Measurements from ENCODE around the gene NUP153. TPM values are rescaled to one million over a fixed set of nuclear protein-coding genes. Genes with fewer than 3 reads are reported as not detected.

The NUP153 gene
- total and polyA plus RNA-seq, 10 of the 15 experiments (the other 5 are each of a cell fraction or from before 2014, with no cell fraction given): 13.9 to 77.7 (median 56.2) TPM

DNA sequence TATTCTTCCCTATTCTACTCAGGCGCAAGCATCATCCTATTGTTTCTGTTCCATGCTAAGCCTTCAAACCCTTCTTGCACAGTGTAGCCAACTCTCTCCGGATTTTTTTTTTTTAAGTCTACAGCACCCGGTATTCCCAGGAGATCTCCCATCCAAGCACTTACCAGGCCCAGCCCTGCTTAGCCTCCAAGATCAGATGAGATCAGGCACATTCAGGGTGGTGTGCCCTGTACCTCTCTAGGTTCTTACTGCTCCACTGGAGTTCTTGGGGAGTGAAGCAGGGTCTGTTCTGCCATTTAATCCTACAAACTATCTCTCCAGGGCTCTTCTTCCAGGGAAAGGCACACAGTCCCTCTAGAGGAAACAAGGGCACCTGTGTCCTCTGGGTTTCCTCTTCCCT lies 14.9 kb upstream of the NUP153 start (continued):
- TF ChIP-seq NR2C2 (IDR thresholded peaks at IDR 0.05; ENCODE audit: borderline replicate concordance, control insufficient read depth, insufficient read length, low read depth) (no peak), MYC (IDR thresholded peaks at IDR 0.05; ENCODE audit: insufficient read depth, insufficient read length, insufficient replicate concordance, low read length, severe bottlenecking) (no peak), CBX3 (IDR thresholded peaks at IDR 0.05; ENCODE audit: borderline replicate concordance, low read depth) (no peak), RELB (IDR thresholded peaks at IDR 0.05; ENCODE audit: low read depth) (no peak), ETV6 (conservative IDR thresholded peaks at IDR 0.05 in 1 of 2, IDR thresholded peaks at IDR 0.05 in 1 of 2; ENCODE audit: borderline replicate concordance in 1 of 2, low read depth in 1 of 2) (no peak)

GRCh38 chr6:17719323-17720041 lies 12.8 kb upstream of the NUP153 start:
- ChIA-PET RAD21 (ENCODE audit: unreplicated experiment) (no interaction called here), POLR2A (no interaction called here), SMC1A (ENCODE audit: uncharacterized antibody, unreplicated experiment) (interaction anchor here (1.0 kb wide), 1 partner anchor 46 kb away, joined by 3 read pairs; no protein-coding TSS in a partner anchor), CTCF (interaction anchor here (1.2 kb wide), 1 partner anchor 12 kb away, joined by 3 read pairs; the partner anchor contains the start of gene NUP153)
- intact Hi-C loops (cut with micrococcal nuclease; ENCODE audit: unreplicated experiment): no loop called here
- no peak overlapping the region for H2AFZ ChIP-seq (ENCODE audit: control insufficient read depth, low read depth, low read length)
- ATAC-seq: no peak
- no peak for DNase-seq (ENCODE audit: low read depth, low spot score)
- no TSS peak for BruUV-seq (replicated peaks)
- H3K36me3 ChIP-seq (ENCODE audit: control insufficient read depth in 2 of 2, insufficient read depth in 2 of 2, low read length in 1 of 2): no peaks in the 10 kb centered on the region
- TF ChIP-seq EED (IDR thresholded peaks at IDR 0.05; ENCODE audit: low read depth) (no peak), GABPA (IDR thresholded peaks at IDR 0.05; ENCODE audit: low read depth) (no peak), SREBF2 (IDR thresholded peaks at IDR 0.05; ENCODE audit: low read length) (no peak), ZBED1 (IDR thresholded peaks at IDR 0.05; ENCODE audit: borderline replicate concordance) (no peak), CHD2 (IDR thresholded peaks at IDR 0.05; ENCODE audit: borderline replicate concordance, low read depth, low read length) (no peak), GATAD2B (conservative IDR thresholded peaks at IDR 0.05; ENCODE audit: low read depth) (no peak), JUND (IDR thresholded peaks at IDR 0.05; ENCODE audit: low read depth, low read length) (no peak), TCF7 (IDR thresholded peaks at IDR 0.05; ENCODE audit: borderline replicate concordance) (no peak), CBFB (IDR thresholded peaks at IDR 0.05; ENCODE audit: low read depth) (no peak), HDGF (IDR thresholded peaks at IDR 0.05) (no peak)
- TF ChIP-seq, protein P1, sequence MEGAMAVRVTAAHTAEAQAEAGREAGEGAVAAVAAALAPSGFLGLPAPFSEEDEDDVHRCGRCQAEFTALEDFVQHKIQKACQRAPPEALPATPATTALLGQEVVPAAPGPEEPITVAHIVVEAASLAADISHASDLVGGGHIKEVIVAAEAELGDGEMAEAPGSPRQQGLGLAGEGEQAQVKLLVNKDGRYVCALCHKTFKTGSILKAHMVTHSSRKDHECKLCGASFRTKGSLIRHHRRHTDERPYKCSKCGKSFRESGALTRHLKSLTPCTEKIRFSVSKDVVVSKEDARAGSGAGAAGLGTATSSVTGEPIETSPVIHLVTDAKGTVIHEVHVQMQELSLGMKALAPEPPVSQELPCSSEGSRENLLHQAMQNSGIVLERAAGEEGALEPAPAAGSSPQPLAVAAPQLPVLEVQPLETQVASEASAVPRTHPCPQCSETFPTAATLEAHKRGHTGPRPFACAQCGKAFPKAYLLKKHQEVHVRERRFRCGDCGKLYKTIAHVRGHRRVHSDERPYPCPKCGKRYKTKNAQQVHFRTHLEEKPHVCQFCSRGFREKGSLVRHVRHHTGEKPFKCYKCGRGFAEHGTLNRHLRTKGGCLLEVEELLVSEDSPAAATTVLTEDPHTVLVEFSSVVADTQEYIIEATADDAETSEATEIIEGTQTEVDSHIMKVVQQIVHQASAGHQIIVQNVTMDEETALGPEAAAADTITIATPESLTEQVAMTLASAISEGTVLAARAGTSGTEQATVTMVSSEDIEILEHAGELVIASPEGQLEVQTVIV (IDR thresholded peaks at IDR 0.05; ENCODE audit: borderline replicate concordance, partially characterized antibody): no peak
- TF ChIP-seq, protein P2, sequence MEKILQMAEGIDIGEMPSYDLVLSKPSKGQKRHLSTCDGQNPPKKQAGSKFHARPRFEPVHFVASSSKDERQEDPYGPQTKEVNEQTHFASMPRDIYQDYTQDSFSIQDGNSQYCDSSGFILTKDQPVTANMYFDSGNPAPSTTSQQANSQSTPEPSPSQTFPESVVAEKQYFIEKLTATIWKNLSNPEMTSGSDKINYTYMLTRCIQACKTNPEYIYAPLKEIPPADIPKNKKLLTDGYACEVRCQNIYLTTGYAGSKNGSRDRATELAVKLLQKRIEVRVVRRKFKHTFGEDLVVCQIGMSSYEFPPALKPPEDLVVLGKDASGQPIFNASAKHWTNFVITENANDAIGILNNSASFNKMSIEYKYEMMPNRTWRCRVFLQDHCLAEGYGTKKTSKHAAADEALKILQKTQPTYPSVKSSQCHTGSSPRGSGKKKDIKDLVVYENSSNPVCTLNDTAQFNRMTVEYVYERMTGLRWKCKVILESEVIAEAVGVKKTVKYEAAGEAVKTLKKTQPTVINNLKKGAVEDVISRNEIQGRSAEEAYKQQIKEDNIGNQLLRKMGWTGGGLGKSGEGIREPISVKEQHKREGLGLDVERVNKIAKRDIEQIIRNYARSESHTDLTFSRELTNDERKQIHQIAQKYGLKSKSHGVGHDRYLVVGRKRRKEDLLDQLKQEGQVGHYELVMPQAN (conservative IDR thresholded peaks at IDR 0.05): no peak
- in situ Hi-C loops (cut with MboI): no loop called here
- no peak for FAIRE-seq
- no peaks in the 10 kb centered on the region for H3K9me3 ChIP-seq (replicated peaks; ENCODE audit: control insufficient read depth, insufficient read depth, low read length)
- peaks cover 5% of the 10 kb centered on the region; the same call in 1 of the 2 replicates for H3K4me1 ChIP-seq (ENCODE audit: control insufficient read depth, insufficient read depth, low read length)
- no peak overlapping the region for H3K4me2 ChIP-seq (ENCODE audit: control insufficient read depth, insufficient read depth)
- no peak overlapping the region for H3K4me3 ChIP-seq
- no peak overlapping the region for H3K27ac ChIP-seq (ENCODE audit: control insufficient read depth, insufficient read depth)
- H3K9ac ChIP-seq (ENCODE audit: control insufficient read depth, insufficient read depth, low read length): no peak overlapping the region
- 64% methylated on average over 3 of the region's 3 CpGs for WGBS (ENCODE audit: insufficient coverage, insufficient replicate concordance, low lambda C conversion rate, missing lambda C conversion rate)
- no peaks in the 10 kb centered on the region for H3K27me3 ChIP-seq (replicated peaks in 1 of 2; ENCODE audit: control insufficient read depth in 2 of 2, insufficient read depth in 2 of 2, low read length in 1 of 2)
- H3K79me2 ChIP-seq (ENCODE audit: control insufficient read depth, insufficient read depth, low read length): no peaks in the 10 kb centered on the region
- no peaks in the 10 kb centered on the region for H4K20me1 ChIP-seq (ENCODE audit: control insufficient read depth, insufficient read depth)

Measured in GM12878 (cell line).